GM19463 (cell line): ENCODE measurements around the gene OGFOD2.

ENCODE experiments used
- ATAC-seq: cut with Tn5 transposase; IDR thresholded peaks from one replicate; pipeline ENCODE4 v1.9.1; 2021; ENCODE audit warnings: mild to moderate bottlenecking, moderate library complexity; ENCODE audit not compliant: unreplicated experiment

The OGFOD2 gene

DNA sequence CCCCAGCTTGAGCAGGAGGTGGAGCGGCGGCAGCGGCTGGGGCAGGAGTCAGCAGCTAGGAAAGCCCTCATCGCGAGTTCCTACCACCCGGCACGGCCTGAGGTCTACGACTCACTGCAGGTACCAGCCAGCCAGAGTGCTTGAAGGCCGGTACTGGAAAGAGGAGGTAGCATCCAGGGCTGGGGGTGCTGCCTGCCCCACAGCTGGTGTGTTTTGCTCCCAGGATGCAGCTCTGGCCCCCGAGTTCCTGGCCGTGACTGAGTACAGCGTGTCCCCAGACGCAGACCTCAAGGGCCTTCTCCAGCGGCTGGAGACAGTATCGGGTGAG, 1.6 kb downstream of the OGFOD2 start:
- no peak for ATAC-seq

DNA sequence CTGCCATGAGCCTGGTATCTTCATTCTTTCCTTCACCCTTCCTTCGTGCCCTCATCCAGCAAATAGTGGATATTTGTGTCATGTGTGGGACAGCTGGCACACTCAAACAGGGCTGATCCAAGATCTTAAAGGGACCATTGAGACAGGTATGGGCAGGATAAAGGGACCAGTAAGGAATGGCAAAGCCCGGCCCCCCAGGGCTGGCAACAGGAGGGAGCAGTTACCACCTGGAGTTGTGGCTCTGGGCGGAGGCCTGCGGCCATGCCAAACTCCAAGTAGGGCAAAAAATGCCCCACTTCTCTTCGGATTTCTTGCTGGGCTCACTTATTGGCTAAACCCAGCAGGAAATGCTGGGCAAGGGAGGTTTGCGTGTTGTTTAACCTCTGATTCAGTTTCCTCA, 2.1 kb downstream of the OGFOD2 start:
- ATAC-seq, result no peak

DNA sequence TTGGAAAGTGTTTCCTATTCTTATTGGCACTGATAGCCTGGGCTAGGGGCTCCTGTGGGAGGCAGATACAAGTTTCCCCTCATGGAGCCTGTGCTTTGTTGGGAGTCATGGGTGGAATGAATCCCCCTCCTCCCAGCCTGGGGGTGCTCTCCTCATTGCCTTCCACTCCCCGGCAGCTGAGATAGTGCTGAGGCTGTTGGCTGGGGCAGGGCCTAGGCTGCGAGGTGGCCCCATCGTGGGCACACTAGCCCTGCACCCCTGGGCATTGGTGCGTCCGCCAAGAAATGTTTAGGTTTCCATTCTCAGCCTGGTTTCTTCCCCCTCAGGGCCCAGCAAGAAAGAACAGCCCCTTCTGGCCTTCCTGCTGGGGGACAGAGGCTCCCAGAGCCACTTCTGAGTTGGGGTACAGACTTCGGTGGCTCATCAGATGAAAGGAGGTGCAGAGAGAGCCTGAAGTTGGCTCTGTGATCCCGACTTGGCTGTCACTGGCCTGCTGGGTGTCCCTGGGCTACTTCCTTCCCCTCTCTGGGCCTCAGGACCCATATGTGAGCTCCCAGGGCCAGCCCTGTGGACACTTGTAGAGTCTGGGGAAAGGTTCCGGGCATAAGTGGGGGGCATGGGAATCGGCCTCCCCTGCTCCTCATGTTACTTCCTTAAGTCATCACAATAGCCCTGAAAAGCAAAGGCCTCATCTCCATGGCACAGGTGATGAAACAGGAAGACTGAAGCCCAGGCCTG, 2.8 kb downstream of the OGFOD2 start:
- ATAC-seq, result no peak

DNA sequence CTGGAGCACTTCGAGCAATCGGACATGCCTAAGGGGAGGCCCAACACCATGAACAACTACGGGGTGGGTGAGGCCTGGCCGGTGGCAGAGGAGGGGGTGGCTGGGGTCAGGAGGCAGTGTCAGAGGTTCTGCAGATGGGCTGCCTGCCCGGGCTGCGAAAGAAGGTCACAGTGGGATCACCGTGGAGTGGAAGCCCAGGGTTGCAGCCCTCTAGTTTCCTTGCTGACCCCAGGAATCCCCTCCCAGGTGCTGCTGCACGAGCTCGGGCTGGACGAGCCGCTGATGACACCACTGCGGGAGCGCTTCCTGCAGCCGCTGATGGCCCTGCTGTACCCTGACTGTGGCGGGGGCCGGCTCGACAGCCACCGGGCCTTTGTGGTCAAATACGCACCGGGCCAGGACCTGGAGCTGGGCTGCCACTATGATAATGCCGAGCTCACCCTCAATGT, 3.5 kb downstream of the OGFOD2 start:
- no peak for ATAC-seq

DNA sequence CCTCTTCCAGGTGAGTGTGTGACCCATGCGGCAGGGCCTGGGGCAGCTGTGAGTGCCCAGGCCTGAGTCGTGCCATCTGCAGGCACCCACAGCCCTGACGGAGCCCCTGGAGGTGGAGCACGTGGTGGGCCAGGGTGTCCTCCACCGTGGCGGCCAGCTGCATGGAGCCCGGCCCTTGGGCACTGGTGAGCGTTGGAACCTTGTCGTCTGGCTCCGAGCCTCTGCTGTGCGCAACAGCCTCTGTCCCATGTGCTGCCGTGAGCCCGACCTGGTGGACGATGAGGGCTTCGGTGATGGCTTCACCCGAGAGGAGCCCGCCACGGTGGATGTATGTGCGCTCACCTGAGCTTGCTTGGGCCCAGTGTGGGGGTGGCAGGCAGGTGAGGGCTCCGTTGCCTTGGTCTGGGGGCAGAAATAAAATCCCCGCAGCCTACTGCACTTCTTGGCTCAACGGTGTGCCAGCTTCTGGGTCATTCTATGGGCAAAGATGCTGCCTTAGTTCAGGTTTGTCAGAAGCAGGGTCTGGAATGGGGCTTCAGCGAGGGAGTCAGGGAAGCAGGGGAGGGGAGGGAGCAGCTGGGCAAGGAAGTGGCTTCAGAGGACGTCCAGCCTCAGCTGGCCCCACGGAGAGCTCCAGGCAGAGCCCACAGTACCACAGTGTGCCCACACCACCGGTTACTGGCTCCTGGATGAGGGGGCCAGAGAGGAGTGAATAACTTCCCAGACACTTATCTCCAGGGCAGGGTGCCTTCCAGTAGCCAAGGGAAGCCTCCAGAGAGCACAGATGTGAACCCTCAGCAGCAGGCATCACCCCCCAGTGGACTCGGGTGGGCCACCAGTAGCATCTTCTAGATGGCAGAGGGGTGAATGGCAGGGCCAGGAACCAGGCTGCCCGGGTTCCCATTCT, 4.2 kb downstream of the OGFOD2 start:
- no peak for ATAC-seq

DNA sequence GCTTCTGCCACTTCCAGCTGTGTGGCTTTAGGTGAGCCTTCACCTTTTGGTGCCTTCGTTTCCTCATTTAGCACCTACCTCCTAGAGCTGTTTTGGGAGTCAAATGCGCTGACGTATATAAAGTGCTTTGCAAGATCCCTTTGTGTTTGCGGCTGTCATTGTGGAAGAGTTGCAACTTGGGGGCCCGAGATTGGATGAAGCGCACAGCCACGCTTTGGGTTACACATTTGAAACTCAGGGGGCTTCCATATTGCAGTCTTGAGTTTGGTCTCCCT, 4.8 kb downstream of the OGFOD2 start:
- peak; percentile 5 for ATAC-seq

DNA sequence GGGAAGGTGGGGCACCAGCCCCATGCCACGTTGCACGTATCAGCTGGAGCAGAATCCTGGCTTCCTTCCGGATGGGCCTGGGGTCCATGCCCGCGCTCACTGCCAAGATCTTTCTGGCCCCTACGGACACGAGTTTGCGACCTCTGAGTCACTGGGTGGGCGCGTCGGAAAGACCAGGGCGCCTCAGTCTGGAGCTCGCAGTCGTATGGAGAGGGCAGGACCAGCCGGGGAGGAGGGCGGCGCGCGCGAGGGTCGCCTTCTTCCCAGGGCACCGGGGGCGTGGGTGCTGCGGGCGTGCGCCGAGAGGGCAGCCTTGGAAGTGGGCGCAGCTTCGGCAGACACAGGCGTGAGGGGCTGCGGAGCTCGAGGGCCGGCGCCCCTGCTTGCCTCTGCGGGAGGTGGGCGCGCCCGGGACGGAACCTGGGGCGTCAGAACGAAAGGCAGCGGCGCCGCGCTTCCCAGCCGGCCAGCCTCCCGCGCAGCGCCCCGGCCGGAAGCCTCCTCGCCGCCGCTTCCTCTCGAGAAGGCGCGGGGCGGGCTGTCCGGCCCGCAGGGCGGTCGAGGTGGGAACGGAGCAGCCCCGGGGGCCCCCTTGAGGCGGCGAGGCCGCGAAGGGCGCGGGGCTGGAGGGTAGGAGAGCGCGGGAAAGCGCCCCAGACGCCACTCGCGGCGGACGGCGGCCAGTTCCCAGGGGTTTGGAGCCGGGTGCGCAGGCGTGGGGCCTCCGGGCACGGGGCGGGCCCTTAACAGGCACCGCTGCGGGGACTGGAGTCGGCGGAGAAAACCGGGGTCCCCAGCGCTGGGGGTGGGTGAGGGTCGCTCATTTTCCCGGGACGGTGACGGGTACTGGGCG, 5.4 kb downstream of the OGFOD2 start, which contains the start of gene ARL6IP4:
ARL6IP4 (plus strand) TSS at position 499 of the 853 bp plus-strand sequence. CDS start 459 bp downstream, outside the sequence.
- ATAC-seq, result peak; percentile 75

DNA sequence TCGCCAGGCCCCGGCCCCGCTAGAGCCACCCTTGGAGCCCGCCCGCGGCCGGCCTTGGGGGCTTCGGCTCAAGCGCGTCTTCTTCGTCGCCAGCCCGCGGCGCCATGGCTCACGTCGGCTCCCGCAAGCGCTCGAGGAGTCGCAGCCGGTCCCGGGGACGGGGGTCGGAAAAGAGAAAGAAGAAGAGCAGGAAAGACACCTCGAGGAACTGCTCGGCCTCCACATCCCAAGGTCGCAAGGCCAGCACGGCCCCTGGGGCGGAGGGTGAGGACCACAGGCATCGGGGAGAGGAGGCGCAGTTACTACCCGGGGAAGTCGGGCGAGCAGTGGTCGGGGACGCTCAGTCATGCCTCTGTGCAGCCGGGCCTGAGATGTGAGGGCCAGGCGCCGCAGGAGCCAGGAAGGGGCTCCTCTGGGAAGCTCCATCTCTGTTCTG, 6.0 kb downstream of the OGFOD2 start:
- ATAC-seq, result peak; percentile 4

DNA sequence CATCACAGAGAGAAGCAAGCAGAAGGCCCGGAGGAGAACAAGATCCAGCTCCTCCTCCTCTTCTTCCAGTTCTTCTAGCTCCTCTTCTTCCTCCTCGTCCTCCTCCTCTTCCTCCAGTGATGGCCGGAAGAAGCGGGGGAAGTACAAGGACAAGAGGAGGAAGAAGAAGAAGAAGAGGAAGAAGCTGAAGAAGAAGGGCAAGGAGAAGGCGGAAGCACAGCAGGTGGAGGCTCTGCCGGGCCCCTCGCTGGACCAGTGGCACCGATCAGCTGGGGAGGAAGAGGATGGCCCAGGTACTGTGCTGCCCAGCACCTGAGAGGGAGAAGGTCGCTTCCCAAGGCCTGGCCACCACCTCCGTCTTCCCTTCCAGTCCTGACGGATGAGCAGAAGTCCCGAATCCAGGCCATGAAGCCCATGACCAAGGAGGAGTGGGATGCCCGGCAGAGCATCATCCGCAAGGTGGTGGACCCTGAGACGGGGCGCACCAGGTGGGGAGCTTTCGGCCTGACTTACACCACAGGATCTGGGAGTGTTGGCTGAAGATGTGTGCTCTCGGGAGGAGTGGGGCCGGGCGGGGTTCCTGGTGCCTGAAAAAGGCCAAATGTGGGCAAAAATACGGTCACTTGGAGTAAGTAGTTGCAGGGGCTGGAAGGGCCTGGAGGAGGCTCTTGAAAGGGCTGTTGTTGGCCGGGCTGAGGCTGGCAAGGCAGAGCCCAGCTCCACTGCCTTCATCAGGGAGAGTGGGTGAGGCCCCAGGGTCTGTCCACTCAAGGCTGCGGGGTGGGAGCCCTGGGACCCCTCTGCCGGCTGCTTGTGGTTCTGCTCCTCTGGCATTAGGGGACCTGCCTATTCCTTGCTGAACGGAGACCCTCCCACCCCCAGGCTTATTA, 6.8 kb downstream of the OGFOD2 start:
- no peak for ATAC-seq

DNA sequence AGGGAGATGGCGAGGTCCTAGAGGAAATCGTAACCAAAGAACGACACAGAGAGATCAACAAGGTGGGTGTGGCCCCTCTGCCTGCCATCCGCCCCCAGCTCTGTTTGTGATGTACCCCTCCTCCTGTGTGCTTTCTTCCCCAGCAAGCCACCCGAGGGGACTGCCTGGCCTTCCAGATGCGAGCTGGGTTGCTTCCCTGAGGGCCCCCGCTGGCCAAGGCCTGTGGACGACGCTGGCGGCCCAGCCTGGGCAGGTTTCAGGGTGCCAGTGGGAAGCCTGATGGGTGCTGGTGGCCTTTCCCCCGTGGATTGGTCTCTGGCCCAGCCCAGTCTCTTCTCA, 7.4 kb downstream of the OGFOD2 start:
- ATAC-seq, result no peak

DNA sequence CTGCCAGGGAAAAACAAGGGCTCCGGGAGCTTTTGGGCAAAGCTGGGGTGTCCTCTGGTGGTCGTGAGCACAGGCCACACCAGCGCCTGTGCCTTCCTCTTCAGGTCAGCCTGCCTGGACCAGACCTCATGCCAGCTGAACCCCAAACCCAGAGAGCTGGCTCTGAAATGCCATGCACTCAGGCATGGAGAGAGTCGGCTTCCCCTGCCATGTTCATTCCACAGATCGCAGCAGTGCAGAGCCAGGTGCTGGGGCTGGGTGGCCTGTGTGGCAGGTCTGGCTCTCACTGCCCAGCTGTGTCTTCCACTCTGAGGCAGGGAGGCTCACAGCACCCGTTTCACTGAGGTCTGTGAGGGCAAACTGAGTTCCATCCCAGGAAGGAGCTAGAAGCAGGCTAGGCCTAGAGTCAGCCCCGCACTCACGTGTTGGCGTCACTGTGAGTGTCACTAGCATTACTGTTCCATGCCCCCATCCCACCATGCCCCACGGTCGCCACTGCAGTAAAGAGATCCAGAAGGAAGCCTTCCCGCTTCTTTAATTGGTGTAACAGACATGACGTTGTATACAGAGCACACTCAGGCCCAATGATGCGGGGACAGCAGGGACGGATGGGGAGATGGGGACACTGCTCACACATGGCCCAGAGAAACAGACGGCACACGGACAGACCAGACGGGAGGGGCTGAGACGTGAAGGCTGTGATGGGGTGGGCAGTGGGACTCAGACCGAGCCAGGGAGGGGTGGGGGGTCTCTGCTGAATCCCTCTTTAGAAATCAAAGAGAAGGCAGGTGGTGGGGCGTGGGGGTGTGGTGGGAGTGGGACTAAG, 8.1 kb downstream of the OGFOD2 start:
- no peak for ATAC-seq

DNA sequence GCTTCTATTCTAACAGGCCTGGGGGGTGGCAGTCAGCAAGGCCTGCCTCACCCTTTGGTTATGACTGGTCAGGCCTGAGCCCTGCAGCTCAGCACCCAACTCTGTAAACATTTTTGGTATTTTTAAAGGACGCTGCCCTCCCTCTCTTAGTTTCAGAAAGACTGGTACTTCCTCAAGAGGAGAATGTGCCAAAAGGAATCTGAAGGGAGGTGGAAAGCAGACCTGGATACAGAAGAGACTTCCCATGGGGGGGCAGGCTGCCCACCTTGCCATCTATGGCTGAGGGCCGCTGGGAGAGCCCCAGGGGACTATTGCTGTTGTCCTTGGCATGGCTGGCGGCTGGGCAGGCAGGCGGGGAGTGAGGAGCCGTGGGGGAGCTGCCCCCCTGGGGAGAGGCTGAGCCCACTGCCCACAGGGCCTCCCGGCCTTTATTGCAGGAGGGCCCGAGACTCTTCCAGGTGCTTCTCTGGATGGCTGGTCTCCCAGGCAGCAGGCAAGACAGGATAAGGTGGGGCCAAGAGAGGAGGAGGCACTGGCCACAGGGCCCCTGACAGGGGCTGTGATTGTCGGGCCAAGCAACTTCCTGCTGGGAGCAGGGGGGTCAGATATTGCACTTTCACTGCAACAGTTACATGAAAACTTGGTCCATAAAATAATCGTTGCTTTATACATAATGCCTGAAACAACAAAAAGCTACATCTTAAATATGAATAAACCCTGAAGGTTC, 8.9 kb downstream of the OGFOD2 start:
- ATAC-seq, result no peak

DNA sequence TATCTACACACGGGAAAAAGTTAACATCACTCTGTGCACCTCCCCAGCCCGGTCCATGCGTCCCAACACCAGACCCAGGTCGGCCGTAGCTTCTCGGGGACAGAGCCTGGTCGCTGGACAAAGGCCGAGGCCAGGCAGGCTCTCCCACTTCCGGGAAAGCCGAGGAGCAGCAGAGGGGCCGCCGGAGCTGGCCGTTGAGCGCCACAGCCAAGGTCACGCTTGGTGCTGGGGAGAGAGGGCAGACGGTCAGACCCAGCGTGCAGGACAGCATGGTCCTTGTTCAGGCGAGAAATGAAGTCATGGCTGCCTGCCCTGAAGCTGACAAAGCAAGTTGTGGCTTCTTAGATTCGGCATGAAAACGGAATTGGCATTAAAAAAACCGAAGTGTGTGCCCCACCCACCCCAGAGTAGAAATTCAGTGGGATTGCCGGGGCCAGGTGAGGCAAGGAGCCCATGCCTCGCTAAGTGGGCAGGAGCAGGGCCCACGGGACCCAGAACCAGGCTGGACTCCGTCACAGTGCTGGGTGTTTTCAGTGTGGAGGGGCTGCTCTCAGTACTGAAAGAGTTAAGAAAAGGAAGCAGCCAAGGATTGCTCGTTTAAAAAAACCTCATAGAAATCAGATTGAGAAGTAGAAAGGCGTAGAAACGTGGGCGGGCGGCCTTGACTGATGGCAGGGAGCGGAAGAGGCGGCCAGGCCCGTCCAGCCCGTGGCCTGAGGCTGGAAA, 9.7 kb downstream of the OGFOD2 start:
- no peak for ATAC-seq

DNA sequence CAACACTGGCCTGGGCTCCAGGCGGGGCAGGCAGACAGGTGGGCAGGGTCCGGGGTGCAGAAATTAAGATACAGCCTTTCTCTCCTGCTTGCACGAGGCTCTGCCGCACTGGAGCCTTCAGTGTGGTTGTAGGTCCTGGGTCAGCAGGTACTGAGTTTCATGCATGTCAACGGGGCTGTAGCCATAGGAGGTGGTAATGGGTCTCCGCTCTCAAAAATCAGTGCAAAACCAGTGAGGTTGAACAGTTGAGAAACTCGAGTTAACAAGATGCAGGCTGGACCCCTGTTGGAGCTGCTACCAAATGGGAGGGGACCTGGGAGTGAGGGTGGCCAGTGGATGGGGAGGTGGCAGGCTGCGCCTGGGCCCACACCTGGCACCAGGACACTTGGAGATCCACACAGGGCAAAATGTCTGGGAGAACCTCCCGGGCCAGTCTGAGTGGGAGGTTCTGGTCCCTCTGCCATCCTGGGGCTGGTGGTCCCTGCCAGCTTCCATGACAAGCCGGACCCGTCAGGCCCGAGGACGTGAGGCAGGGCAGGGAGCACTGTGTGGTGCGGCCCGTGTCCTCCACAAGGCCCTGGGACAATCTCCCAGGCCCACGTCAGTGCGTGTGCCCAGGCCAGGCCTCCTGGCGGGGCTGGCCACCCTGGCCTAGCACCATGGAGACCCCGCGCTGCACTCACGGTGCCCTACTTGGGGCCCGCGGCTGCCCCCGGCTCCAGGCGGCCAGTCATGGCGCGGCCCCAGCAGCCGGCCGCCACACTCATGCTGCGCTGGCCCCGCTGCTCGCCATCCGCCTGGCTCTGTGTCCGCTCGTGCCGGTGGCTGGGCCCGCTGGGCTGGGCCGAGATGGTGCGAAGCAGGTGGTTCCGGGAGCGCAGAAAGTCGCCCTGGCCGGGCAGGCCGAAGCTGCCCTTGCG, 10.6 kb downstream of the OGFOD2 start:
- no peak for ATAC-seq

DNA sequence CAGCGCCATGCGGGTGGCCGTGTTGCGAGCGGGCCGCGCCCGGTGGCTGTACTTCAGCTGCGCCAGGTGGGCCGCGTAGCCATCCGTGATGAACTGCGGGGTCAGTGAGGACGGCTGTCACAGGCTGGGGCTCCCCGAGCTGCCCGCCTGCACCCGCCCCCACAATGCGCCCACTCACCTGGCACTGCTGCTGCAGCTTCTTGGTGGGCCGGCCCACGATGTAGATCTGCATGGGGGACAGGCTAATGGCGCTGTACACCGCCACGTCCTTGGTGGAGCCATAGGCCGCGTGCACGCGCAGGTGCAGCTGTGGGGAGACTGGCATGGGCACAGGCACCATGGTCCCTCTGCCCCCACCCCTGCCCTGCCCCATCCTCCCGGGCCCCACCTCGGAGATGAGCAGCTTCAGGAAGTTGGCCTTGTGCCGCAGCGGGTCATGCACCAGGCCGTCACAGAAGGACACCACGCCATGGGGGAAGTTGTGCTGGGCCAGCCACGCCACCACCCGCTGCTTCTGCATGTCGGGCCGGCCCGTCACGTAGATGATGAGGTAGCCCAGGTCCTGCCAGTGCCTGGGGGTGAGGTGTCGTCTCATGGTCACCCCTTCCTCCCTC, 11.3 kb downstream of the OGFOD2 start:
- no peak for ATAC-seq

DNA sequence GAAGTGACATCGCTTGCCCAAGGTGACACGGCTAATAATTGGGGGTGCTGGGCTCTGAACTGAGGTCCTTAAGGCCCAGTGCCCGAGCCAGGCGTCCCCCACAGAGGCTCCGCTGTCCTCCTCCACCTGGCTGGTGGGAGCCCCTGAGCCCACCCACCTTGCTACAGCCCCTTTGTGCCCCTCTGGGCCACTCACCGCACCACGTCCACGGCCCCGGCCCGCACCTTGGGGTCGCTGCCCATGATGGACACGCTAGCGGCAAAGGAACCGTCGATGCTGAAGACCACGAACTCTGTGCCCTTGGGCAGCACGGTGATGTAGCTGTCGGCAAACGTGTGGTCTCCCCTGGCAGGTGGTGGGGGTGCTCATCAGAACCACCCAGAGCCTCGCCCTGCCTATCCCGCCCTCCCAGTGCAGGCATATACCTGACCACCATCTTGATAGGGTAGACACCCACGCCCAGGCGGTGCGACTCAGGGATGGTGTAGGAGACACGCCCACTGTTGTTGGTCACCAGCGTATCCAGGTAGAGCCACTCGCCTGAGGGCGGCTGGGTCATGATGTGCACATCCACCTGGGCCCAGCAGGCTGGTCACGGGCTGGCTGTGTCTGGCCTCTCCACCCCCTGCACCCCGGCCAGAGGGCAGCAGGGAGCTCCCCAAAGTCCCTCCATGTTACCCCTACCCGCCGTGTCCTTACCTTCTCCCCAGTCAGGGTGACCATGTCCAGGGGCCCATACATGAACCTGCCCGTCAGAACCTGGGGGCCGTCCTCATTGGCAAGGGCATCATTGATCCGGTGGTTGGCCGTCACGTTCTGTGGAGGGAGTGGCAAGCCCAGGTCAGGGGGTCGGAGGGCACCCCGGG, 12.3 kb downstream of the OGFOD2 start:
- ATAC-seq, result no peak
